Panc1 (cell line): ENCODE results near the gene TEF.

ENCODE experiments used
- CTCF ChIP-seq: fragments of 450-650 bp; IDR thresholded peaks from 2 replicates; pipeline ENCODE4 v1.5.1; 2017; ENCODE audit warnings: mild to moderate bottlenecking
- POLR2AphosphoS5 ChIP-seq: IDR thresholded peaks from 2 replicates; pipeline ENCODE4 v1.6.1; 2012; ENCODE audit warnings: mild to moderate bottlenecking, low read depth, low read length, moderate library complexity
- SIN3A ChIP-seq: IDR thresholded peaks from 2 replicates; pipeline ENCODE4 v1.6.1; 2012; ENCODE audit warnings: low read depth, mild to moderate bottlenecking, low read length, moderate library complexity, borderline replicate concordance; ENCODE audit not compliant: insufficient read depth
- TCF7L2 ChIP-seq: IDR thresholded peaks from 2 replicates; pipeline ENCODE4 v1.6.1; 2011; ENCODE audit warnings: mild to moderate bottlenecking, low read depth, low read length, inconsistent platforms
- TF ChIP-seq, protein P1 (sequence below), 2 experiments: IDR thresholded peaks; 2 replicates each; pipeline ENCODE4 v1.6.1; 2011 to 2012; ENCODE audit warnings: low read depth in 2 of 2, control low read depth in 1 of 2, low read length in 1 of 2, mild to moderate bottlenecking in 1 of 2, moderate library complexity in 1 of 2; ENCODE audit not compliant: insufficient read depth in 1 of 2

DNA sequence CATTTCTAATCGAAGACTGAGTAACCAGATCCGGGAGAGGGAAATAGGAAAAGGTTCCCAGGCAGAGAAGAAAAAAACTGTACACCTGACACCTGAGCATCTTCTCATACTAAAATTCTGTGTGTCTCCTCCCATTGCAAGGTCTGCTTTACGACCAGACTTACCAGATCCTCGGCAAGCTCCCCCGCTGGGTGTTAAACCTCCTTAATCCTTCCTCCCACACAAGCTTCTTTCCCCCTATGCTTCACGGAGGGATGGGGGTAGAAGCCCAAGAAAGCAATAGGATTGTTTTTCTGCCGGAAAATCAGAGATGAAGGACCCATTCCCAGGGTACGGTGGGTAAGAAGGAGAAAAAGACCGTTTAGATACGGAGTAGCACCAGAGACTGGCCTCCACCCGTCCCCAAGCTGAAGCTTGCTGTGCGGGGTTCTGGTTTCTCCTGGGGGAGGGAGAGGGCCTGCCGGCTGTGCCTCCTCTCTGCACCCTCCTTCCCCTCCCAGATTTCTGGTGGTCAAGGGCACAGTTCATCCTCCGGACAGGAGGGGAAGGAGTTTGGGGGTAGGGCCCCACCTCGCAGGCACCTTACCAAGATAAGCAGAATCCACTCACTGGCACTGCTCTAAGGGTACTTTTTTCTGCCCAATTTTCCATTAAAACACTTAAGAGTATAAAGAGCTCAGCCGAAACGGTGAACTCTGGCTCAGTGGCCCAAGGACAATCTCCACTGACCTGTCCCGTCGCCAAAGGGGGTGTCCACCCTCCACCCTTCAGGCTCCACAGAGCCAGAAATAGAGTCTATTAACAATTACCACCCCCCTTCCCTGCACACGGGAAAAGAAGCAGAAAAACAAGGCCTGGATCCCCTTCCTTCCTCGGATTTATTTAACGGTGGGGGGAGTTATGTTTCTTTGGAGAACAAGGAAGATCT is 63.7 kb downstream of the TEF start:
- TF ChIP-seq CTCF (no peak), POLR2AphosphoS5 (no peak), TCF7L2 (no peak), SIN3A (no peak)
- TF ChIP-seq, protein P1, sequence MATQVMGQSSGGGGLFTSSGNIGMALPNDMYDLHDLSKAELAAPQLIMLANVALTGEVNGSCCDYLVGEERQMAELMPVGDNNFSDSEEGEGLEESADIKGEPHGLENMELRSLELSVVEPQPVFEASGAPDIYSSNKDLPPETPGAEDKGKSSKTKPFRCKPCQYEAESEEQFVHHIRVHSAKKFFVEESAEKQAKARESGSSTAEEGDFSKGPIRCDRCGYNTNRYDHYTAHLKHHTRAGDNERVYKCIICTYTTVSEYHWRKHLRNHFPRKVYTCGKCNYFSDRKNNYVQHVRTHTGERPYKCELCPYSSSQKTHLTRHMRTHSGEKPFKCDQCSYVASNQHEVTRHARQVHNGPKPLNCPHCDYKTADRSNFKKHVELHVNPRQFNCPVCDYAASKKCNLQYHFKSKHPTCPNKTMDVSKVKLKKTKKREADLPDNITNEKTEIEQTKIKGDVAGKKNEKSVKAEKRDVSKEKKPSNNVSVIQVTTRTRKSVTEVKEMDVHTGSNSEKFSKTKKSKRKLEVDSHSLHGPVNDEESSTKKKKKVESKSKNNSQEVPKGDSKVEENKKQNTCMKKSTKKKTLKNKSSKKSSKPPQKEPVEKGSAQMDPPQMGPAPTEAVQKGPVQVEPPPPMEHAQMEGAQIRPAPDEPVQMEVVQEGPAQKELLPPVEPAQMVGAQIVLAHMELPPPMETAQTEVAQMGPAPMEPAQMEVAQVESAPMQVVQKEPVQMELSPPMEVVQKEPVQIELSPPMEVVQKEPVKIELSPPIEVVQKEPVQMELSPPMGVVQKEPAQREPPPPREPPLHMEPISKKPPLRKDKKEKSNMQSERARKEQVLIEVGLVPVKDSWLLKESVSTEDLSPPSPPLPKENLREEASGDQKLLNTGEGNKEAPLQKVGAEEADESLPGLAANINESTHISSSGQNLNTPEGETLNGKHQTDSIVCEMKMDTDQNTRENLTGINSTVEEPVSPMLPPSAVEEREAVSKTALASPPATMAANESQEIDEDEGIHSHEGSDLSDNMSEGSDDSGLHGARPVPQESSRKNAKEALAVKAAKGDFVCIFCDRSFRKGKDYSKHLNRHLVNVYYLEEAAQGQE (IDR thresholded peaks at IDR 0.05; ENCODE audit: insufficient read depth in 1 of 2, low read depth in 2 of 2, low read length in 1 of 2) = no peak
